ENCODE measurements around the gene KANK2.
"Not testable (repeated sequence)": the region's sequence is repeated elsewhere in the genome, so short reads cannot be mapped to it uniquely, and the experiment has no call there.

KANK2 gene

DNA sequence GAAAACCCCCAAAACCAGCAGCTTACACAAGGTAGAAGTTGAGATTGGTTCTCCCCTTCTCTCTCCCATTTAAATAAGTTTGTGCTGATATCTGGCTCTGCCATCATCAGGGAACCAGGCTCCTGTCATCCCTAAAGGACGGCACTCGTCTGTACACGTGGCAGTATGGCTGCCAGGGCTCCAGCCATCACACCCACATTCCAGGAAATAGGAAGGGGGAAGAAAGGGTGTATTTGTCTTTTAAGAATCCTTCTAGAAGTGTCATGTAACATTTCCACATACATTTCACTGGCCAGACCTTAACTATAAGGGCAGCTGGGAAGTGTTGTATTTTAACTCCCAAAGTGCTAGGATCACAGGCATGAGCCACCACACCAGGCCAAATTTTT lies 51.8 kb downstream of the KANK2 start:
- no peak overlapping the region for H3K9ac ChIP-seq (ENCODE audit: low read depth in 1 of 2, low read length in 2 of 2)
- H3K27me3 ChIP-seq (ENCODE audit: control insufficient read depth in 1 of 2, insufficient read depth in 2 of 2, low read length in 2 of 2), result no peaks in the 10 kb centered on the region
- H3K4me3 ChIP-seq (ENCODE audit: low read depth in 1 of 2, low read length in 2 of 2), result no peak overlapping the region
- peaks cover 13 to 16% of the 10 kb centered on the region in 2 donors for H3K4me1 ChIP-seq (ENCODE audit: control insufficient read depth in 1 of 2, insufficient read depth in 2 of 2, low read length in 2 of 2)
- H3K9me3 ChIP-seq (ENCODE audit: control insufficient read depth in 1 of 2, low read length in 2 of 2), result no peaks in the 10 kb centered on the region
- peaks cover 0 to 11% of the 10 kb centered on the region in 2 donors for H3K36me3 ChIP-seq (ENCODE audit: control insufficient read depth in 1 of 2, insufficient read depth in 2 of 2, low read length in 2 of 2)
- no peak overlapping the region for H3K27ac ChIP-seq (ENCODE audit: low read depth, low read length)

DNA sequence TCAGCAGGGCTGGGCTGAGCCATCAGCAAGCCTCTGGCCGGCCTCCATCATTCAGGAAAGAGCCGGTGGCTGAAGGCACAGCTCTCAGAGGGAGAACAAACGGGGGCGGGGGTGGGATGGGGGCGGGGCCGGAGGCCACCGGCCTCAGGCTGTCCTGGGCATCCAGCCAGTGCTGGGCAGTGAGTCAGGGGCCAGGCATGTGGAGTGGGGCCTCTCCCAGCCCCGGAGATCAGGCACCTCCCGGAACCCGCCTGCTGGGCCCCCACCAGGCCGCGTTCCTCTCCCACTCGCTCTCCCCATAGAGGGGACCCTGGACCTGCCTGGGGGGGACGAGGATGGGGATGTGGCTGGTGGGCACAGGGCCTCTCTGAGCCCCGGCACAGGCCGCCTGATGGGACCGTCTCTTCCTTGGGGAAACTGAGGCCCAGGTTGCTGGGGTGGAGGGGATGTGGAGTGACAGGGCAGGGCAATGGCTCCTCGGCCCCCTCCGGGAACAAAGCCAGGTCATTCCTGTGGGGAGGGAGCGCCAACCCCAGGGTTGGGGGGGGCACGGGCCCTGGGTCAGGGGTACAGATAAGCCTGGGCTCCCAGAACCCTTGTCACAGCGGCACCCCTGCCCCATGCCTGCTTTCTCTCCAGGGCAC lies 54.7 kb downstream of the KANK2 start:
- H3K9ac ChIP-seq (ENCODE audit: low read depth in 1 of 2, low read length in 2 of 2), result peak overlapping the region; percentile 4 to 24
- peak overlapping the region in 1 of 2 donors; percentile 28 for H3K4me3 ChIP-seq (ENCODE audit: low read depth in 1 of 2, low read length in 2 of 2)
- peak overlapping the region; percentile 88 for H3K27ac ChIP-seq (ENCODE audit: low read depth, low read length)
- H3K9me3 ChIP-seq (ENCODE audit: control insufficient read depth in 1 of 2, low read length in 2 of 2), result no peaks in the 10 kb centered on the region
- peaks cover 28 to 32% of the 10 kb centered on the region in 2 donors for H3K4me1 ChIP-seq (ENCODE audit: control insufficient read depth in 1 of 2, insufficient read depth in 2 of 2, low read length in 2 of 2)
- H3K36me3 ChIP-seq (ENCODE audit: control insufficient read depth in 1 of 2, insufficient read depth in 2 of 2, low read length in 2 of 2), result peaks cover 0 to 8% of the 10 kb centered on the region in 2 donors
- H3K27me3 ChIP-seq (ENCODE audit: control insufficient read depth in 1 of 2, insufficient read depth in 2 of 2, low read length in 2 of 2), result peaks cover 0 to 8% of the 10 kb centered on the region in 2 donors

DNA sequence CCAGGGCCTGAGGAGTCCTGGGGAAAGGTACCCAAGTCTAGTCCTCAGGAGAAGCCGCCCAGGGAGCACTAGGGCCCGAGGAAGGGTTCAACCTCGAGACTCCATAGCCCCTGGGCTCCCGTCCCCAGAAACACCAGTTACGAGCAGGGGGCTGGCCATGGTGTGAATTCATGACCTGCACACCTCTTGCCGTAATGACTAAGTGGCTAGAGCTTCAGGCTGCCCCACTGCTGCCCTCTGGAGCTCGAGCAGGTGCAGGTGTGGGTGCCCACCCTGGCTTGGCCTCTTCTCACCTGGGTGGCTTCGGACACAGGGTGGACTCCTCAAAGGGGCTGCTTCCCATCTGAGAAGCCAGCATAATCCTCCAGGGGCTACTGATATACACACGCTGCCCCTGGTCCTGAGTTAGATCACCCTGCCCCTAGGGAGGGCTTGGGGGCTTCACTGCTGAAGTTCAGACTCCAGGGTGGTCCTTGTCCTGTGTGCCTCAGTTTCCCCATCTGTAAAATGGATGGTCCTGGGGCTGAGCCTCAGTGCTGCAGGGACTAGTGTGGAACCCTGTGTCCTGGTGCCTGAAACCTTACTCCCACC lies 55.3 kb downstream of the KANK2 start:
- H3K36me3 ChIP-seq (ENCODE audit: control insufficient read depth in 1 of 2, insufficient read depth in 2 of 2, low read length in 2 of 2), result peaks cover 0 to 8% of the 10 kb centered on the region in 2 donors
- H3K27me3 ChIP-seq (ENCODE audit: control insufficient read depth in 1 of 2, insufficient read depth in 2 of 2, low read length in 2 of 2), result peaks cover 0 to 8% of the 10 kb centered on the region in 2 donors
- H3K4me3 ChIP-seq (ENCODE audit: low read depth in 1 of 2, low read length in 2 of 2), result no peak overlapping the region
- peaks cover 28 to 34% of the 10 kb centered on the region in 2 donors for H3K4me1 ChIP-seq (ENCODE audit: control insufficient read depth in 1 of 2, insufficient read depth in 2 of 2, low read length in 2 of 2)
- peak overlapping the region; percentile 62 for H3K27ac ChIP-seq (ENCODE audit: low read depth, low read length)
- no peak overlapping the region for H3K9ac ChIP-seq (ENCODE audit: low read depth in 1 of 2, low read length in 2 of 2)
- no peaks in the 10 kb centered on the region for H3K9me3 ChIP-seq (ENCODE audit: control insufficient read depth in 1 of 2, low read length in 2 of 2)

DNA sequence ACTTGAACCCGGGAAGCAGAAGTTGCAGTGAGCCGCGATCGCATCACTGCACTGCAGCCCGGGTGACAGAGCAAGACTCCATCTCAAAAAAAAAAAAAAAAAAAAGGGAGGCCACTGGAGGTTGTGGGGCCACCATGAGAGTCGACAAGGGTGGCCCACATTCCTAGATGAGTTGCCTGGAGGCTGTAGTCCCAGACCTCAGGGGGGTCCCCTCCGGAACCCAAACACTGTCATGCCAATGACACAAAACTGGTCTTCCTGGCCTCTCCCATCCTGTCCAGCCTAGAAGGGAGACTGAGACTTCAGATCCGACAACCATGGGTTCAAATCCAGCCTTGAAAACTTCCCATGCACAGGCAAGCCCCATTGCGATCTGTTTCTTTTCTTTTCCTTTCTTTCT lies 56.4 kb downstream of the KANK2 start:
- Histone ChIP-seq H3K9me3 (ENCODE audit: control insufficient read depth in 1 of 2, low read length in 2 of 2) (no peaks in the 10 kb centered on the region), H3K36me3 (ENCODE audit: control insufficient read depth in 1 of 2, insufficient read depth in 2 of 2, low read length in 2 of 2) (peaks cover 0 to 5% of the 10 kb centered on the region in 2 donors), H3K4me3 (ENCODE audit: low read depth in 1 of 2, low read length in 2 of 2) (no peak overlapping the region), H3K9ac (ENCODE audit: low read depth in 1 of 2, low read length in 2 of 2) (no peak overlapping the region), H3K27ac (ENCODE audit: low read depth, low read length) (no peak overlapping the region), H3K4me1 (ENCODE audit: control insufficient read depth in 1 of 2, insufficient read depth in 2 of 2, low read length in 2 of 2) (peaks cover 28 to 34% of the 10 kb centered on the region in 2 donors), H3K27me3 (ENCODE audit: control insufficient read depth in 1 of 2, insufficient read depth in 2 of 2, low read length in 2 of 2) (peaks cover 0 to 8% of the 10 kb centered on the region in 2 donors)

DNA sequence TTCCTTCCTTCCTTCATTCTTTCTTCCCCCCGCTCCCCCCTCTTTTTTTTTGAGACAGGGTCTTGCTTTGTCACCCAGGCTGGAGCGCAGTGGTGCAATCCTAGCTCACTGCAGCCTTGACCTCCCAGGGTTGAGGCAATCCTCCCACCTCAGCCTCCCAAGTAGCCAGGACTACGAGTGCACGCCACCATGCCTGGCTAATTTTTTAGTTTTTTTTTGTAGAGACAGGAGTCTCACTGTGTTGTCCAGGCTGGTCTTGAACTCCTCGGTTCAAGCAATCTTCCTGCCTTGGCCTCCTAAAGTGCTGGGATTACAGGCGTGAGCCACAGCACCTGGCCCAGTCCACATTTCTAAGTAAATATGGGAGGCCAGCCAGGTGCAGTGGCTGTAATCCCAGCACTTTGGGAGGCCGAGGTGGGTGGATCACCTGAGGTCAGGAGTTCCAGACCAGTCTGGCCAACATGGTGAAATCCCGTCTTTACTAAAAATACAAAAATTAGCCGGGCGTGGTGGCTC lies 57.3 kb downstream of the KANK2 start:
- H3K36me3 ChIP-seq (ENCODE audit: control insufficient read depth in 1 of 2, insufficient read depth in 2 of 2, low read length in 2 of 2); H3K9me3 ChIP-seq (ENCODE audit: control insufficient read depth in 1 of 2, low read length in 2 of 2); H3K9ac ChIP-seq (ENCODE audit: low read depth in 1 of 2, low read length in 2 of 2); H3K4me3 ChIP-seq (ENCODE audit: low read depth in 1 of 2, low read length in 2 of 2); H3K27me3 ChIP-seq (ENCODE audit: control insufficient read depth in 1 of 2, insufficient read depth in 2 of 2, low read length in 2 of 2); H3K27ac ChIP-seq (ENCODE audit: low read depth, low read length): not testable (repeated sequence)
- peaks cover 28 to 34% of the 10 kb centered on the region in 2 donors for H3K4me1 ChIP-seq (ENCODE audit: control insufficient read depth in 1 of 2, insufficient read depth in 2 of 2, low read length in 2 of 2)

DNA sequence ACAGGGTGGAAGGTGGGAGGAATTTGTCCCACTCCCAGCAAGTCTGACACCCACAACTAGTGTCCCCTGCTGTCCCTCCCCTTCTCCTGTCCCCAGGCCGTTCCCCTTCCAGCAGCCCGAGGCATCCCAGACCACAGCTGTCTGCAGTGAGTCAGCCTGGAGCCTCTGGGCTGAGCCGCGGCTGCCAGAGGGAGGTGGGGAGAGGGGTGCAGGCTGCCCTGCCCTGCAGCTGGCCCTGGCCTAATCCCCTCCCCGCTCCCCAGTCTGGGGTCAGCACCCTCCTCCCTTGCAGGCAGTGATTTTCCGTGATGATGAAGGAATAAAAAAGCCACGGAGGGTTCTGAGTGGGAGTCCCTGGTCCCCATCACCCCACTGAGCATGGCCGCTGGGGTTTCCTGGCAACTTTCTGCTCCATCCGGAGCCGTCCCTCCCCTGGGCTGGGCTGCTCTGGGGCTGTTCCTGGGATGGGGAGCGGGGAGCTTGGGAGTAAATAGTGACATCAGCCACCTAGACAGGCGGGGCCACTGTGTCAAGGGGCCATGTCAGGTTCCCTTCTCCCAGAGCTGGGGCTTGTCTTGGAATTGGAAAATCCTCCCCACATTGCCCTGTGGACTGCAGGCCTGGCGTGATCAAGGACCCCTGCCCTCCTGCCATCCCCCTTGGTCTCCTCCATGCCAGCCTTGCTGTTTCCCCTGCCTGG lies 58.6 kb downstream of the KANK2 start:
- peak overlapping the region in 1 of 2 donors; percentile 11 for H3K4me3 ChIP-seq (ENCODE audit: low read depth in 1 of 2, low read length in 2 of 2)
- no peaks in the 10 kb centered on the region for H3K9me3 ChIP-seq (ENCODE audit: control insufficient read depth in 1 of 2, low read length in 2 of 2)
- peak overlapping the region; percentile 78 for H3K27ac ChIP-seq (ENCODE audit: low read depth, low read length)
- peaks cover 28 to 34% of the 10 kb centered on the region in 2 donors for H3K4me1 ChIP-seq (ENCODE audit: control insufficient read depth in 1 of 2, insufficient read depth in 2 of 2, low read length in 2 of 2)
- H3K27me3 ChIP-seq (ENCODE audit: control insufficient read depth in 1 of 2, insufficient read depth in 2 of 2, low read length in 2 of 2), result peaks cover 0 to 8% of the 10 kb centered on the region in 2 donors
- peak overlapping the region in 1 of 2 donors; percentile 25 for H3K9ac ChIP-seq (ENCODE audit: low read depth in 1 of 2, low read length in 2 of 2)
- no peaks in the 10 kb centered on the region for H3K36me3 ChIP-seq (ENCODE audit: control insufficient read depth in 1 of 2, insufficient read depth in 2 of 2, low read length in 2 of 2)

DNA sequence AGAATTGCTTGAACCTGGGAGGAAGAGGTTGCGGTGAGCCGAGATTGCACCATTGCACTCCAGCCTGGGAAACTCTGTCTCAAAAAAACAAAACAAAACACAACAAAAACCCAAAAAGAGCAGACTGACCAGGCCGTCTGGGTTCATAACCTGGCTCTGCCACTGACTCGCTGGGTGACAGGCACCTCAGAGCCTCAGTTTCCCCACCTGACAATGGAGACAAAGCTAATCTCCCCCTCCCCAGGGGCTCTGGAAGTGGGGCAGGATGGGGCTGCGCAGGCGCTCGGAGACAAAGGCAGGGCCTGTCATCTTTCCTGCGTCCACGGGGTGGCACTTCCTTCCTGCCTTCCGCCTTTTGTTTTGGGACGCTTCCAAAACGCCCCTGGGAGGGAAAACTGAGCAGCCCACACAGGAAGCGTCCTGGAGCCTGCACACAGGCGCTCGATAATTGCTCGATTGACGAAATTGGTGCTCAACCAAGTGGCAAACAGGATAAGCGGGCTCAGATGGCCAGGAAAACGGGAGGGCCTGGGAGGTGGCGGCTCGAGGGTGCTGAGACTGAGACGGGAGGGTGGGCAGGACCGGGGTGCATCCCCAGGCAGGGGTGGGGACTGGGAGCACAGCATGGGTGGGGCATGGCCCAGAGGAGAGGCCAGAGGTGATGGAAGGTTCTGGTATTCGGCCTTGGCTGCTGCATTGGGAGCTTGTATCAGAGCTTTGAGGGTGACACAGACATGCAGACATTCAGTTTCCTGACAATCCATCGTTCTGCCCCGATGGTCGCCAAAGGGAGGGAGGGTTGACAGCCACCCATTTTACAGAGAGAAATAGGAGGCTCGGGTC lies 59.6 kb downstream of the KANK2 start:
- peak overlapping the region; percentile 50 to 68 for H3K4me3 ChIP-seq (ENCODE audit: low read depth in 1 of 2, low read length in 2 of 2)
- peaks cover 0 to 9% of the 10 kb centered on the region in 2 donors for H3K36me3 ChIP-seq (ENCODE audit: control insufficient read depth in 1 of 2, insufficient read depth in 2 of 2, low read length in 2 of 2)

DNA sequence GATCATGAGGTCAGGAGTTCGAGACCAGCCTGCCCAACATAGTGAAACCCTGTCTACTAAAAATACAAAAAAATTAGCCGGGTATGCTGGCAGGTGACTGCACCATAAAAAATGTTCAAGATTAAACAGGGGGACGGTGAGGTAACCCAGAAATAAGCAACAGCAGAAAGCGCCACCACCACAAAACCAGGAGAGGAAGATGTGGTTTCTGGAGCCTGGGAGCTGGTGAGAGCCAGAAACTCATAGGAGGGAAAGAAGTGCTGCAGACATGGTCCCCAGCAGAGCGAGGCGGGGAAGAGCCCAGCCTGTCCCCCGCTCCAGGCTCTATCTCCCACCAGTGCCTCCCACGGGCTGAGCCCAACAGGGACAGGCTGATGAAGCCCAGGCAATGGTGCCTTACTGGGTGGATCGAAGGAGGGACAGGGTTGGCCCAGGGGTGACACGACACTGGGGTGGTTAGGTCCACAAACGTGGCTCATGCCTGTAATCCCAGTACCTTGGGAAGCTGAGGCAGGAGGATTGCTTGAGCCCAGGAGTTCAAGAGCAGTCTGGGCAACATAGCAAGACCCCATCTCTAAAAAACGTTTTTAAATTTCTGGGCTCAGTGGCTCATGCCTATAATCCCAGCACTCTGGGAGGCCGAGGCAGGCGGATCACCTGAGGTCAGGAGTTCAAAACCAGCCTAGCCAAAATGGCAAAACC lies 60.8 kb downstream of the KANK2 start:
- peaks cover 0 to 8% of the 10 kb centered on the region in 2 donors for H3K27me3 ChIP-seq (ENCODE audit: control insufficient read depth in 1 of 2, insufficient read depth in 2 of 2, low read length in 2 of 2)
- no peak overlapping the region for H3K27ac ChIP-seq (ENCODE audit: low read depth, low read length)
- peaks cover 15 to 18% of the 10 kb centered on the region in 2 donors for H3K4me1 ChIP-seq (ENCODE audit: control insufficient read depth in 1 of 2, insufficient read depth in 2 of 2, low read length in 2 of 2)
- H3K36me3 ChIP-seq (ENCODE audit: control insufficient read depth in 1 of 2, insufficient read depth in 2 of 2, low read length in 2 of 2), result peaks cover 8 to 20% of the 10 kb centered on the region in 2 donors
- no peak overlapping the region for H3K9ac ChIP-seq (ENCODE audit: low read depth in 1 of 2, low read length in 2 of 2)
- H3K9me3 ChIP-seq (ENCODE audit: control insufficient read depth in 1 of 2, low read length in 2 of 2), result no peaks in the 10 kb centered on the region
- H3K4me3 ChIP-seq (ENCODE audit: low read depth in 1 of 2, low read length in 2 of 2), result no peak overlapping the region

More for the DNA sequence above, 59.6 kb downstream of the KANK2 start:
- H3K27me3 ChIP-seq (ENCODE audit: control insufficient read depth in 1 of 2, insufficient read depth in 2 of 2, low read length in 2 of 2), result peaks cover 0 to 8% of the 10 kb centered on the region in 2 donors
- no peaks in the 10 kb centered on the region for H3K9me3 ChIP-seq (ENCODE audit: control insufficient read depth in 1 of 2, low read length in 2 of 2)
- H3K4me1 ChIP-seq (ENCODE audit: control insufficient read depth in 1 of 2, insufficient read depth in 2 of 2, low read length in 2 of 2), result peaks cover 23 to 25% of the 10 kb centered on the region in 2 donors
- no peak overlapping the region for H3K27ac ChIP-seq (ENCODE audit: low read depth, low read length)
- peak overlapping the region; percentile 43 to 49 for H3K9ac ChIP-seq (ENCODE audit: low read depth in 1 of 2, low read length in 2 of 2)

DNA sequence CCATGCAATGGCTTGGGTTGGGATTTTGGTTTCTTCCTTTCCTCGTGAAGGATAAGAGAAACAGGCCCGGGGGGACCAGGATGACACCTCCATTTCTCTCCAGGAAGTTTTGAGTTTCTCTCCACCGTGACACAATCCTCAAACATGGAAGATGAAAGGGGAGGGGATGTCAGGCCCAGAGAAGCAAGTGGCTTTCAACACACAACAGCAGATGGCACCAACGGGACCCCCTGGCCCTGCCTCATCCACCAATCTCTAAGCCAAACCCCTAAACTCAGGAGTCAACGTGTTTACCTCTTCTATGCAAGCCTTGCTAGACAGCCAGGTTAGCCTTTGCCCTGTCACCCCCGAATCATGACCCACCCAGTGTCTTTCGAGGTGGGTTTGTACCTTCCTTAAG lies 65.9 kb downstream of the KANK2 start:
- Histone ChIP-seq H3K4me1 (ENCODE audit: control insufficient read depth in 1 of 2, insufficient read depth in 2 of 2, low read length in 2 of 2) (peaks cover 0 to 7% of the 10 kb centered on the region in 2 donors), H3K36me3 (ENCODE audit: control insufficient read depth in 1 of 2, insufficient read depth in 2 of 2, low read length in 2 of 2) (peaks cover 27 to 71% of the 10 kb centered on the region in 2 donors), H3K9me3 (ENCODE audit: control insufficient read depth in 1 of 2, low read length in 2 of 2) (no peaks in the 10 kb centered on the region), H3K4me3 (ENCODE audit: low read depth in 1 of 2, low read length in 2 of 2) (no peak overlapping the region), H3K9ac (ENCODE audit: low read depth in 1 of 2, low read length in 2 of 2) (no peak overlapping the region), H3K27ac (ENCODE audit: low read depth, low read length) (no peak overlapping the region), H3K27me3 (ENCODE audit: control insufficient read depth in 1 of 2, insufficient read depth in 2 of 2, low read length in 2 of 2) (no peaks in the 10 kb centered on the region)
